Thyroid gland (tissue), 4 donors: ENCODE measurements around the gene HSPA1B.

ENCODE experiments used
- CTCF ChIP-seq, 6 experiments: fragments of 200-600 bp in 3 of 6; fragments of 450-650 bp in 3 of 6; sonication (generic) in 3 of 6; IDR thresholded peaks; one replicate each; pipeline ENCODE4 v1.5.1; 2016 to 2019; ENCODE audit warnings: antibody characterized with exemption in 6 of 6, mild to moderate bottlenecking in 2 of 6, inconsistent platforms in 1 of 6, moderate library complexity in 1 of 6
- POLR2A ChIP-seq, 2 donors: fragments of 450-650 bp; IDR thresholded peaks; one replicate each; pipeline ENCODE4 v1.6.1; 2017; ENCODE audit warnings: antibody characterized with exemption in 2 of 2, mild to moderate bottlenecking in 2 of 2, moderate library complexity in 1 of 2

- TF ChIP-seq CTCF (IDR thresholded peaks at IDR 0.05) (no peak), POLR2A (IDR thresholded peaks at IDR 0.05) (no peak)
Observed at GRCh38 chr6:31819871-31820299, 7.7 kb upstream of the HSPA1B start.
